Measurements from ENCODE around the gene GASK1A.

GRCh38 chr3:43046583-43046982 is 67.5 kb downstream of the GASK1A start:
- TF ChIP-seq POLR2AphosphoS5 (IDR thresholded peaks at IDR 0.05) = no peak
- TF ChIP-seq, protein P1, sequence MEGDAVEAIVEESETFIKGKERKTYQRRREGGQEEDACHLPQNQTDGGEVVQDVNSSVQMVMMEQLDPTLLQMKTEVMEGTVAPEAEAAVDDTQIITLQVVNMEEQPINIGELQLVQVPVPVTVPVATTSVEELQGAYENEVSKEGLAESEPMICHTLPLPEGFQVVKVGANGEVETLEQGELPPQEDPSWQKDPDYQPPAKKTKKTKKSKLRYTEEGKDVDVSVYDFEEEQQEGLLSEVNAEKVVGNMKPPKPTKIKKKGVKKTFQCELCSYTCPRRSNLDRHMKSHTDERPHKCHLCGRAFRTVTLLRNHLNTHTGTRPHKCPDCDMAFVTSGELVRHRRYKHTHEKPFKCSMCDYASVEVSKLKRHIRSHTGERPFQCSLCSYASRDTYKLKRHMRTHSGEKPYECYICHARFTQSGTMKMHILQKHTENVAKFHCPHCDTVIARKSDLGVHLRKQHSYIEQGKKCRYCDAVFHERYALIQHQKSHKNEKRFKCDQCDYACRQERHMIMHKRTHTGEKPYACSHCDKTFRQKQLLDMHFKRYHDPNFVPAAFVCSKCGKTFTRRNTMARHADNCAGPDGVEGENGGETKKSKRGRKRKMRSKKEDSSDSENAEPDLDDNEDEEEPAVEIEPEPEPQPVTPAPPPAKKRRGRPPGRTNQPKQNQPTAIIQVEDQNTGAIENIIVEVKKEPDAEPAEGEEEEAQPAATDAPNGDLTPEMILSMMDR (IDR thresholded peaks at IDR 0.05) = no peak
- TF ChIP-seq POLR2A (IDR thresholded peaks at IDR 0.05) = no peak

All from breast epithelium (tissue), 3 donors.